H1 (cell line): ENCODE data around the gene TFAP2A. TPM values are rescaled to one million over a fixed set of nuclear protein-coding genes. Genes with fewer than 3 reads are reported as not detected.

Experiments used
- CTCF ChIA-PET: fragments of 300-600 bp; sonication (Branson Sonifier 250); formaldehyde crosslinking; loops from one replicate; lab custom pipeline; 2021; ENCODE audit not compliant: partially characterized antibody; lab: Charles Lee
- POLR2A ChIA-PET: fragments of 300-600 bp; sonication (Branson Sonifier 250); formaldehyde crosslinking; loops from one replicate; lab custom pipeline; 2021; ENCODE audit warnings: inconsistent platforms; ENCODE audit not compliant: partially characterized antibody; lab: Charles Lee
- DNase-seq, 2 experiments: peaks; one replicate each; pipeline versions ENCODE4 v3.0.0 to v3.0.0-alpha.2; 2010 to 2022; ENCODE audit warnings: low spot score in 2 of 2, low read depth in 1 of 2, mixed read lengths in 1 of 2
- FAIRE-seq: peaks from 2 replicates; lab custom pipeline; 2011; peaks lifted over from hg19 to GRCh38; lab: Jason Lieb, UNC
- H2AFZ ChIP-seq: 2 replicates; pipeline ENCODE4 v1.8.1; 2012; ENCODE audit warnings: low read length, inconsistent platforms
- H2AK5ac ChIP-seq: 2 replicates; pipeline ENCODE4 v1.6.1; 2013; ENCODE audit warnings: low read depth, low read length
- H2BK120ac ChIP-seq: replicated peaks from 2 replicates; pipeline ENCODE3; 2013; ENCODE audit warnings: low read depth, low read length, inconsistent platforms
- H2BK12ac ChIP-seq: 2 replicates; pipeline ENCODE4 v1.6.1; 2013; ENCODE audit warnings: low read depth, low read length
- H2BK15ac ChIP-seq: 2 replicates; pipeline ENCODE4 v1.6.1; 2013; ENCODE audit warnings: low read length
- H2BK20ac ChIP-seq: 2 replicates; pipeline ENCODE4 v1.6.1; 2013; ENCODE audit warnings: low read length
- H2BK5ac ChIP-seq: 2 replicates; pipeline ENCODE4 v1.6.1; 2013; ENCODE audit warnings: low read depth, low read length
- H3K14ac ChIP-seq: 2 replicates; pipeline ENCODE4 v1.6.1; 2013; ENCODE audit warnings: inconsistent platforms; ENCODE audit not compliant: insufficient read length
- H3K18ac ChIP-seq: 2 replicates; pipeline ENCODE4 v1.6.1; 2013; ENCODE audit warnings: low read length; ENCODE audit errors: extremely low read depth
- H3K23ac ChIP-seq: 2 replicates; pipeline ENCODE4 v1.6.1; 2013; ENCODE audit warnings: inconsistent platforms; ENCODE audit not compliant: insufficient read length
- H3K23me2 ChIP-seq: 2 replicates; pipeline ENCODE4 v1.6.1; 2013; ENCODE audit warnings: low read depth, low read length
- H3K27ac ChIP-seq: 2 replicates; pipeline ENCODE4 v1.6.1; 2011; ENCODE audit warnings: low read depth, low read length, inconsistent platforms
- H3K27me3 ChIP-seq, 4 experiments: replicated peaks in 1 of 4; 1 replicate in 1 of 4; 2 replicates in 3 of 4; pipeline versions ENCODE4 v1.6.1 to v1.8.1; 2011 to 2013; ENCODE audit warnings: low read length in 3 of 4, mild to moderate bottlenecking in 3 of 4, inconsistent platforms in 2 of 4, mixed read lengths in 2 of 4, moderate library complexity in 1 of 4; ENCODE audit not compliant: control insufficient read depth in 3 of 4, insufficient read depth in 3 of 4; ENCODE audit errors: extremely low read depth in 1 of 4
- H3K36me3 ChIP-seq, 4 experiments: 2 replicates each; pipeline versions ENCODE4 v1.6.1 to v1.8.1; 2011 to 2013; ENCODE audit warnings: mild to moderate bottlenecking in 4 of 4, low read length in 3 of 4, moderate library complexity in 2 of 4, control low read depth in 1 of 4, inconsistent platforms in 1 of 4; ENCODE audit not compliant: insufficient read depth in 4 of 4, control insufficient read depth in 2 of 4
- H3K4ac ChIP-seq: replicated peaks from 2 replicates; pipeline ENCODE3; 2013; ENCODE audit warnings: low read length, low read depth, mixed read lengths, inconsistent platforms; ENCODE audit not compliant: insufficient read length
- H3K4me1 ChIP-seq, 4 experiments: replicated peaks in 1 of 4; 1 replicate in 1 of 4; 2 replicates in 3 of 4; pipeline versions ENCODE4 v1.6.1 to v1.8.1; 2011 to 2013; ENCODE audit warnings: low read length in 3 of 4, inconsistent platforms in 2 of 4, mixed read lengths in 1 of 4; ENCODE audit not compliant: insufficient read depth in 4 of 4, control insufficient read depth in 3 of 4
- H3K4me2 ChIP-seq, 2 experiments: 2 replicates each; pipeline versions ENCODE4 v1.6.1 to v1.8.1; 2011 to 2013; ENCODE audit warnings: low read depth in 2 of 2, low read length in 2 of 2, control low read depth in 1 of 2, inconsistent platforms in 1 of 2, mild to moderate bottlenecking in 1 of 2; ENCODE audit not compliant: insufficient read depth in 1 of 2
- H3K4me3 ChIP-seq, 4 experiments: fragments of 200-600, 300-600 bp in 1 of 4; sonication (generic), shearing (Covaris generic), sonication (Bioruptor Twin) in 1 of 4; 2 replicates each; pipeline versions ENCODE4 v1.5.1 to v1.8.1; 2011 to 2016; ENCODE audit warnings: low read length in 4 of 4, low read depth in 3 of 4, control low read depth in 2 of 4, inconsistent platforms in 2 of 4, mild to moderate bottlenecking in 2 of 4, mixed read lengths in 1 of 4, moderate library complexity in 1 of 4; ENCODE audit not compliant: insufficient read depth in 2 of 4; ENCODE audit errors: extremely low read depth in 1 of 4
- H3K56ac ChIP-seq: replicated peaks from 2 replicates; pipeline ENCODE3; 2013; ENCODE audit warnings: low read depth, mild to moderate bottlenecking, mixed read lengths, low read length, inconsistent platforms; ENCODE audit not compliant: insufficient read length
- H3K79me1 ChIP-seq: 2 replicates; pipeline ENCODE4 v1.6.1; 2013; ENCODE audit warnings: low read depth, low read length, control low read depth
- H3K79me2 ChIP-seq, 2 experiments: 2 replicates each; pipeline versions ENCODE4 v1.6.1 to v1.8.1; 2012 to 2013; ENCODE audit warnings: low read length in 2 of 2, mild to moderate bottlenecking in 2 of 2, inconsistent platforms in 1 of 2; ENCODE audit not compliant: insufficient read depth in 2 of 2, control insufficient read depth in 1 of 2
- H3K9ac ChIP-seq, 4 experiments: replicated peaks in 1 of 4; 1 replicate in 1 of 4; 2 replicates in 3 of 4; pipeline versions ENCODE4 v1.6.1 to v1.8.1; 2011 to 2013; ENCODE audit warnings: low read depth in 3 of 4, low read length in 3 of 4, control low read depth in 2 of 4, mild to moderate bottlenecking in 2 of 4, moderate library complexity in 2 of 4, inconsistent platforms in 1 of 4; ENCODE audit errors: extremely low read depth in 1 of 4
- H3K9me3 ChIP-seq, 2 experiments: 2 replicates each; pipeline versions ENCODE4 v1.6.1 to v1.8.1; 2012 to 2013; ENCODE audit warnings: mild to moderate bottlenecking in 2 of 2, moderate library complexity in 2 of 2, control low read depth in 1 of 2, inconsistent platforms in 1 of 2, low read depth in 1 of 2, low read length in 1 of 2, mixed read lengths in 1 of 2; ENCODE audit not compliant: insufficient read depth in 2 of 2
- H4K20me1 ChIP-seq, 2 experiments: replicated peaks in 1 of 2; 2 replicates each; pipeline versions ENCODE3 to v1.8.1; 2011 to 2013; ENCODE audit warnings: inconsistent platforms in 2 of 2, low read length in 2 of 2, mild to moderate bottlenecking in 1 of 2; ENCODE audit not compliant: insufficient read depth in 2 of 2, control insufficient read depth in 1 of 2
- H4K5ac ChIP-seq: 2 replicates; pipeline ENCODE4 v1.6.1; 2013; ENCODE audit warnings: low read length, low read depth, mixed read lengths, inconsistent platforms; ENCODE audit not compliant: insufficient read length
- H4K8ac ChIP-seq: 2 replicates; pipeline ENCODE4 v1.8.0; 2013; ENCODE audit warnings: mild to moderate bottlenecking, moderate library complexity, low read length, inconsistent platforms; ENCODE audit not compliant: insufficient read depth; ENCODE audit errors: extremely low read depth
- H4K91ac ChIP-seq: replicated peaks from 2 replicates; pipeline ENCODE3; 2013; ENCODE audit warnings: low read length, mixed read lengths, inconsistent platforms; ENCODE audit not compliant: insufficient read length
- CBX8 ChIP-seq: fragments of 300-800, 300-1000 bp; sonication (generic); IDR thresholded peaks from 2 replicates; pipeline ENCODE4 v1.7.1; 2016; ENCODE audit warnings: low read depth, low read length, borderline replicate concordance
- EZH2 ChIP-seq: fragments of 200-600 bp; sonication (generic); IDR thresholded peaks from 2 replicates; pipeline ENCODE4 v1.7.1; 2012; ENCODE audit warnings: low read depth, mild to moderate bottlenecking, moderate library complexity, low read length, inconsistent platforms; ENCODE audit not compliant: severe bottlenecking
- RNF2 ChIP-seq: fragments of 200-900, 300-1000 bp; sonication (generic); IDR thresholded peaks from 2 replicates; pipeline ENCODE4 v1.7.1; 2016; ENCODE audit warnings: borderline replicate concordance, low read depth, mild to moderate bottlenecking, antibody characterized with exemption, low read length; ENCODE audit not compliant: poor library complexity, severe bottlenecking; ENCODE audit errors: missing control alignments
- SP4 ChIP-seq: IDR thresholded peaks from 2 replicates; pipeline ENCODE4 v1.6.1; 2012; ENCODE audit warnings: low read length, inconsistent platforms
- SUZ12 ChIP-seq: fragments of 200-600 bp; sonication (generic); IDR thresholded peaks from 2 replicates; pipeline ENCODE4 v1.6.1; 2012; ENCODE audit warnings: mild to moderate bottlenecking, inconsistent platforms, low read length, moderate library complexity, mixed read lengths
- TAF1 ChIP-seq: IDR thresholded peaks from 2 replicates; pipeline ENCODE4 v1.6.1; 2011; ENCODE audit warnings: mild to moderate bottlenecking, low read depth, low read length
- WGBS, 2 experiments: shearing (Covaris generic) in 1 of 2; methylation state at CpG; one replicate each; pipeline versions ENCODE4 v1.1.6 to v1.1.7; 2013 to 2015; ENCODE audit warnings: low lambda C conversion rate in 2 of 2, mixed read lengths in 2 of 2, inconsistent platforms in 1 of 2, low coverage in 1 of 2, missing lambda C conversion rate in 1 of 2; ENCODE audit not compliant: insufficient replicate concordance in 2 of 2, insufficient coverage in 1 of 2, insufficient read length in 1 of 2; ENCODE audit errors: extremely low coverage in 1 of 2, missing lambda C conversion rate in 1 of 2; 5-methylcytosine and 5-hydroxymethylcytosine counted together
- polyA plus RNA-seq, 7 experiments: library from polyadenylated mRNA; depleted of rRNA in 3 of 7; stranded (reverse) in 5 of 7; unstranded in 2 of 7; fragments of >200 nt in 5 of 7; fragments of 200-250 nt in 2 of 7; gene quantifications; 1 replicate in 5 of 7; 2 replicates in 1 of 7; 4 replicates in 1 of 7; pipeline versions ENCODE4 v1.2.1 to v1.2.3, GENCODE V29; 2011 to 2013; ENCODE audit warnings: missing spikeins in 2 of 7, mixed read lengths in 2 of 7
- total RNA-seq: library from RNA; stranded (reverse); fragmentation: NEBNext Ultra II Directional; extraction: Animal tissue kit (Norgen Biotek cat#: 25700); gene quantifications from 2 replicates; pipeline ENCODE4 v1.2.1, GENCODE V29; 2021

The TFAP2A gene
- total and polyA plus RNA-seq, 2 of the 8 experiments (the other 6 are each of a cell fraction or from before 2014, with no cell fraction given), result 0.23 TPM; not detected in 1

GRCh38 chr6:10415617-10416480, 975 bp upstream of the TFAP2A start:
- H3K79me1 ChIP-seq, result no peaks in the 10 kb centered on the region
- peak overlapping the region; percentile 48; the same call in 1 of the 2 replicates for H3K18ac ChIP-seq
- no peak overlapping the region for H3K23ac ChIP-seq
- no peak overlapping the region for H3K9ac ChIP-seq
- peaks cover 77 to 98% (median 94%) of the 10 kb centered on the region in 4 experiments for H3K27me3 ChIP-seq
- 0 out of 2 replicates have a peak overlapping the region, but pooled peaks have one; percentile 4 for H4K8ac ChIP-seq
- H2BK20ac ChIP-seq, result no peak overlapping the region
- TF ChIP-seq EZH2 (peak; percentile 66), CBX8 (peak; percentile 52; the same call in 1 of the 2 replicates), TAF1 (no peak), SP4 (no peak), SUZ12 (peak; percentile 42; the same call in 1 of the 2 replicates), RNF2 (peak; percentile 95)
- peaks cover 16% of the 10 kb centered on the region; the same call in 1 of the 2 replicates for H3K23me2 ChIP-seq
- no peaks in the 10 kb centered on the region; a peak in 1 of 8 replicates for H3K36me3 ChIP-seq
- H3K9me3 ChIP-seq, result no peaks in the 10 kb centered on the region
- POLR2A ChIA-PET, result interaction anchor here (0.9 to 2.8 kb wide), 9 partner anchors 8 to 32 kb away, joined by 3 to 10 read pairs (median 5); no protein-coding TSS in a partner anchor
- peak overlapping the region; percentile 63 for H3K4me2 ChIP-seq
- CTCF ChIA-PET, result interaction anchor here (0.5 to 21.9 kb wide), 14 partner anchors 8 to 1365 kb away, joined by 3 to 365 read pairs (median 4); no protein-coding TSS in a partner anchor
- H2AFZ ChIP-seq, result no peak overlapping the region
- H4K20me1 ChIP-seq, result peaks cover 18 to 28% of the 10 kb centered on the region in 2 experiments
- no peak overlapping the region for H3K4ac ChIP-seq
- H2BK5ac ChIP-seq, result no peak overlapping the region
- WGBS, 2 experiments, result 8% methylated on average over 35 of the region's 36 CpGs; no CpG with 5 or more reads in 1 of the 2 experiments
- no peak overlapping the region for H4K91ac ChIP-seq
- H3K27ac ChIP-seq, result no peak overlapping the region
- H2AK5ac ChIP-seq, result 0 out of 2 replicates have a peak overlapping the region, but pooled peaks have one; percentile 5
- peaks cover 6 to 57% (median 37%) of the 10 kb centered on the region in 4 experiments for H3K4me1 ChIP-seq
- DNase-seq (no peak), FAIRE-seq (no peak)
- H4K5ac ChIP-seq, result no peak overlapping the region
- H3K79me2 ChIP-seq, result no peaks in the 10 kb centered on the region
- 0 out of 2 replicates have a peak overlapping the region, but pooled peaks have one; percentile 16 for H2BK15ac ChIP-seq
- no peak overlapping the region for H3K14ac ChIP-seq
- no peak overlapping the region for H3K56ac ChIP-seq
- H2BK12ac ChIP-seq, result no peak overlapping the region
- H2BK120ac ChIP-seq, result peak overlapping the region; percentile 34
- H3K4me3 ChIP-seq, result peak overlapping the region; percentile 22 to 58 (median 37); a peak in 5 of 8 replicates
